Measurements from ENCODE around the gene CSNK1E.

DNA sequence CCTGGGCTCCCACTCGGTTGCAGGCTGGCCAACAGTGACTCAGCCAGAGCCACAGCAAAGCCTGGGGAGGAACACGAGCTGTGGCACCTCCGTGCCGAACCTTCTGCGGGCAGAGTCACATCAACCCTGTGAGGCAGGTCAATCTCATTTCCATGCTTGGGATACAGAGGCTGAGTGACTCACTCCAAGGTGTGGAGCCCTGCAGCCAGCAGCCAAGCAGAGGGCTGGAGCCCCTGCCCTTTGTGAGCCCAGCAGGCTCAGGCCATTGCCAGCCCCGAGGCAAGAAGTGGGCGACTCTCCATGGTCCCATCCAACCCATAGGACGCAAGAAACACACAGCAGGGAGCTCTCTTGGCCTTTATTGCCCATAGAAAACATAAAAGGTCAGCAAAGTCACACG lies 21.4 kb downstream of the CSNK1E start:
- TF ChIP-seq, protein P1, sequence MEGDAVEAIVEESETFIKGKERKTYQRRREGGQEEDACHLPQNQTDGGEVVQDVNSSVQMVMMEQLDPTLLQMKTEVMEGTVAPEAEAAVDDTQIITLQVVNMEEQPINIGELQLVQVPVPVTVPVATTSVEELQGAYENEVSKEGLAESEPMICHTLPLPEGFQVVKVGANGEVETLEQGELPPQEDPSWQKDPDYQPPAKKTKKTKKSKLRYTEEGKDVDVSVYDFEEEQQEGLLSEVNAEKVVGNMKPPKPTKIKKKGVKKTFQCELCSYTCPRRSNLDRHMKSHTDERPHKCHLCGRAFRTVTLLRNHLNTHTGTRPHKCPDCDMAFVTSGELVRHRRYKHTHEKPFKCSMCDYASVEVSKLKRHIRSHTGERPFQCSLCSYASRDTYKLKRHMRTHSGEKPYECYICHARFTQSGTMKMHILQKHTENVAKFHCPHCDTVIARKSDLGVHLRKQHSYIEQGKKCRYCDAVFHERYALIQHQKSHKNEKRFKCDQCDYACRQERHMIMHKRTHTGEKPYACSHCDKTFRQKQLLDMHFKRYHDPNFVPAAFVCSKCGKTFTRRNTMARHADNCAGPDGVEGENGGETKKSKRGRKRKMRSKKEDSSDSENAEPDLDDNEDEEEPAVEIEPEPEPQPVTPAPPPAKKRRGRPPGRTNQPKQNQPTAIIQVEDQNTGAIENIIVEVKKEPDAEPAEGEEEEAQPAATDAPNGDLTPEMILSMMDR (IDR thresholded peaks at IDR 0.05), result no peak
- TF ChIP-seq POLR2A (IDR thresholded peaks at IDR 0.05), result no peak
